H1 (cell line): Measurements from ENCODE around the gene GLIS2. TPM values are rescaled to one million over a fixed set of nuclear protein-coding genes. Genes with fewer than 3 reads are reported as not detected.

ENCODE experiments used
- polyA plus RNA-seq, 7 experiments: library from polyadenylated mRNA; depleted of rRNA in 3 of 7; stranded (reverse) in 5 of 7; unstranded in 2 of 7; fragments of >200 nt in 5 of 7; fragments of 200-250 nt in 2 of 7; gene quantifications; 1 replicate in 5 of 7; 2 replicates in 1 of 7; 4 replicates in 1 of 7; pipeline versions ENCODE4 v1.2.1 to v1.2.3, GENCODE V29; 2011 to 2013; ENCODE audit warnings: missing spikeins in 2 of 7, mixed read lengths in 2 of 7
- total RNA-seq: library from RNA; stranded (reverse); fragmentation: NEBNext Ultra II Directional; extraction: Animal tissue kit (Norgen Biotek cat#: 25700); gene quantifications from 2 replicates; pipeline ENCODE4 v1.2.1, GENCODE V29; 2021

The GLIS2 gene
- total and polyA plus RNA-seq, 2 of the 8 experiments (the other 6 are each of a cell fraction or from before 2014, with no cell fraction given), result 4.3 to 17.4 TPM

Other genes starting within 250 kb of the GLIS2 start
- gene ADCY9, start 199.6 kb upstream of the GLIS2 start, total RNA-seq, result 13.1 and 13.4 TPM in 2 replicates
- 5.4 and 10.5 TPM in 2 replicates for gene ADCY9, start 199.6 kb upstream of the GLIS2 start, polyA plus RNA-seq (2011; rRNA removed)
- 0.08 TPM in 1 of 2 replicates, not detected in the other for gene SRL, start 74.0 kb upstream of the GLIS2 start, total RNA-seq
- gene SRL, start 74.0 kb upstream of the GLIS2 start, polyA plus RNA-seq (2011; rRNA removed), result 0.05 and 0.09 TPM in 2 replicates
- 41.0 and 41.6 TPM in 2 replicates for gene TFAP4, start 43.0 kb upstream of the GLIS2 start, total RNA-seq
- 16.1 and 21.3 TPM in 2 replicates for gene TFAP4, start 43.0 kb upstream of the GLIS2 start, polyA plus RNA-seq (2011; rRNA removed)
- gene PAM16, start 35.3 kb downstream of the GLIS2 start, total RNA-seq, result 78.3 and 84.4 TPM in 2 replicates
- 198 and 228 TPM in 2 replicates for gene PAM16, start 35.3 kb downstream of the GLIS2 start, polyA plus RNA-seq (2011; rRNA removed)
- 9.6 and 10.1 TPM in 2 replicates for gene VASN, start 55.8 kb downstream of the GLIS2 start, total RNA-seq
- 11.3 and 25.2 TPM in 2 replicates for gene VASN, start 55.8 kb downstream of the GLIS2 start, polyA plus RNA-seq (2011; rRNA removed)
- gene CORO7, start 100.5 kb downstream of the GLIS2 start, total RNA-seq, result 25.8 and 29.8 TPM in 2 replicates
- gene CORO7, start 100.5 kb downstream of the GLIS2 start, polyA plus RNA-seq (2011; rRNA removed), result 25.2 and 45.7 TPM in 2 replicates
- 58.0 and 59.1 TPM in 2 replicates for gene DNAJA3, start 109.8 kb downstream of the GLIS2 start, total RNA-seq
- 37.3 and 50.5 TPM in 2 replicates for gene DNAJA3, start 109.8 kb downstream of the GLIS2 start, polyA plus RNA-seq (2011; rRNA removed)
- 66.8 and 72.5 TPM in 2 replicates for gene NMRAL1, start 158.6 kb downstream of the GLIS2 start, total RNA-seq
- 143 and 196 TPM in 2 replicates for gene NMRAL1, start 158.6 kb downstream of the GLIS2 start, polyA plus RNA-seq (2011; rRNA removed)
- 45.6 and 48.4 TPM in 2 replicates for gene HMOX2, start 160.3 kb downstream of the GLIS2 start, total RNA-seq
- 33.7 and 36.5 TPM in 2 replicates for gene HMOX2, start 160.3 kb downstream of the GLIS2 start, polyA plus RNA-seq (2011; rRNA removed)
- 73.7 and 76.3 TPM in 2 replicates for gene CDIP1, start 222.7 kb downstream of the GLIS2 start, total RNA-seq
- 56.6 and 91.0 TPM in 2 replicates for gene CDIP1, start 222.7 kb downstream of the GLIS2 start, polyA plus RNA-seq (2011; rRNA removed)
- gene C16orf96, start 240.3 kb downstream of the GLIS2 start, total RNA-seq, result 1.3 and 1.6 TPM in 2 replicates
- gene C16orf96, start 240.3 kb downstream of the GLIS2 start, polyA plus RNA-seq (2011; rRNA removed), result 1.0 and 1.8 TPM in 2 replicates